ENCODE measurements around the gene ARHGAP9.

Gene ARHGAP9

GRCh38 chr12:57471661-57472060 lies 8.0 kb downstream of the ARHGAP9 start:
- no peak for DNase-seq

GRCh38 chr12:57470970-57471656 lies 8.6 kb downstream of the ARHGAP9 start:
- no peak for DNase-seq

DNA sequence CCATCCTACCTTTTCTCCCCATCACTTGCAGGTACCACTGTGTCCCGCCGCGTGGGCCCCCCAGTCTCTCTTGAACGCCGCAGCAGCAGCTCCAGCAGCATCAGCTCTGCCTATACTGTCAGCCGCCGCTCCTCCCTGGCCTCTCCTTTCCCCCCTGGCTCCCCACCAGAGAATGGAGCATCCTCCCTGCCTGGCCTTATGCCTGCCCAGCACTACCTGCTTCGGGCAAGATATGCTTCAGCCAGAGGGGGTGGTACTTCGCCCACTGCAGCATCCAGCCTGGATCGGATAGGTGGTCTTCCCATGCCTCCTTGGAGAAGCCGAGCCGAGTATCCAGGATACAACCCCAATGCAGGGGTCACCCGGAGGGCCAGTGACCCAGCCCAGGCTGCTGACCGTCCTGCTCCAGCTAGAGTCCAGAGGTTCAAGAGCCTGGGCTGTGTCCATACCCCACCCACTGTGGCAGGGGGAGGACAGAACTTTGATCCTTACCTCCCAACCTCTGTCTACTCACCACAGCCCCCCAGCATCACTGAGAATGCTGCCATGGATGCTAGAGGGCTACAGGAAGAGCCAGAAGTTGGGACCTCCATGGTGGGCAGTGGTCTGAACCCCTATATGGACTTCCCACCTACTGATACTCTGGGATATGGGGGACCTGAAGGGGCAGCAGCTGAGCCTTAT lies 9.2 kb downstream of the ARHGAP9 start:
- no peak for DNase-seq

DNA sequence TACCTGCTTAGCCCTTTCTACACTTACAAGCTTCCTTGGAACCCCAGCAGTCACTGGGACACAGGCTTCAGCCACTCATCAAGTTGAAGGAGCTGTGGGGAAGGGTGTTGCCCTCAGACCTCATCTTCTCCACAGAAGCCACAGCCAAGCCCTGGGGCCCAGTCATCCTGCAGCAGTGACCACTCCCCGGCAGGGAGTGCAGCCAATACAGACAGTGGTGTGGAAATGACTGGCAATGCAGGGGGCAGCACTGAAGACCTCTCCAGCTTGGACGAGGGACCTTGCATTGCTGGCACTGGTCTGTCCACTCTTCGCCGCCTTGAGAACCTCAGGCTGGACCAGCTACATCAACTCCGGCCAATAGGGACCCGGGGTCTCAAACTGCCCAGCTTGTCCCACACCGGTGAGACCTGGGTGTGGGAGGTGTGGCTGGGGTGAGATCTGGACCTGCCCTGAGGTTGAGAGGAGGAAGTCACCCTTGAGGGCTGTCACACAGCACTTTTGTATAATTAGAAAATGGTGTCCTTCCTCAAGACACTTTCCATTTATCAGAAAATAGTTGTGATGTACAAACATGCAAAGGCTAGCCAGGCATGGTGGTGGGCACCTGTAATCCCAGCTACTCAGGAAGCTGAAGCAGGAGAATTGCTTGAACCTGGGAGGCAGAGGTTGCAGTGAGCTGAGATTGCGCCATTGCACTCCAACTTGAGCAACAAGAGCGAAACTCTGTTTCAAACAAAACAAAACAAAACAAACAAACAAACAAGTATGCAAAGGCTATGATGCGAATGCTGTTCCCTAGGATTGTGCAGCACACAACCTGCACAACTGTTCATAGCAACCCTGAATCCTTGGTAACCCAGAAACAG lies 10.1 kb downstream of the ARHGAP9 start:
- DNase-seq, result no peak

DNA sequence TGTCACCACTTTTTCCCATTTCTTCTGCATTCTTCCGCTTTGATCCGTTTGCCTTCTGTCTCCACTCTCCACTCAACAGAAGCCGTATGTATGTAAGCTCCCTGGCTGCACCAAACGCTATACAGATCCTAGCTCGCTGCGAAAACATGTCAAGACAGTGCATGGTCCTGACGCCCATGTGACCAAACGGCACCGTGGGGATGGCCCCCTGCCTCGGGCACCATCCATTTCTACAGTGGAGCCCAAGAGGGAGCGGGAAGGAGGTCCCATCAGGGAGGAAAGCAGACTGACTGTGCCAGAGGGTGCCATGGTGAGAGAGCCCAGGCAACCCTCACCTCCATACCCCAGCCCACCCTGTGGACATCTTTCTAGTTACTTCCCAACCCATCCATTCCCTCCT lies 11.8 kb downstream of the ARHGAP9 start:
- no peak for DNase-seq

GRCh38 chr12:57467212-57467874 lies 12.3 kb downstream of the ARHGAP9 start:
- no peak for DNase-seq

DNA sequence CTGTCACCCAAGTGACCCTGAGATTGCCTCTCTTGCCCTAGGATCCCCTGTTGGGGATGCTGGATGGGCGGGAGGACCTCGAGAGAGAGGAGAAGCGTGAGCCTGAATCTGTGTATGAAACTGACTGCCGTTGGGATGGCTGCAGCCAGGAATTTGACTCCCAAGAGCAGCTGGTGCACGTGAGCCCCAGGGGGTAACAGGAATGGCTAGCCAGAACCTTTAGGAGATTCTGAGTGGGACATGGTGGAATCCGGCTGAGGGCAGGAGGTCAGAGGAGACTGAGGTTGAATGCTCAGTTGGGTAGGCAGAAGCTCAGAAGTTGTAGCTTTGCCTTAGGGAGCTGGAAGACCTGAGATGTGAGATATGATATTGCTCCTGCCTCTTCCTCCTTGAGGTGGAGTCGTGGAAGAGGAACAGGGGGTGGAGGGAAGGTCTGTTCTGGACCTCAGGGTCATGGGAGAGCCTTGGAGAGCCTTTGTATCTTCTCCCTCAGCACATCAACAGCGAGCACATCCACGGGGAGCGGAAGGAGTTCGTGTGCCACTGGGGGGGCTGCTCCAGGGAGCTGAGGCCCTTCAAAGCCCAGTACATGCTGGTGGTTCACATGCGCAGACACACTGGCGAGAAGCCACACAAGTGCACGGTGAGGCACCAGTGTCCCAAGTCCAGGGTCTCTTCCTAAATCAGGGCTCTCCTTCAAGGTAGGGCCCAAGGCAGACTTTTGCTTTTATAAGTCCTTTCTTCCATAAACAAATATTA lies 13.7 kb downstream of the ARHGAP9 start:
- no peak for DNase-seq

DNA sequence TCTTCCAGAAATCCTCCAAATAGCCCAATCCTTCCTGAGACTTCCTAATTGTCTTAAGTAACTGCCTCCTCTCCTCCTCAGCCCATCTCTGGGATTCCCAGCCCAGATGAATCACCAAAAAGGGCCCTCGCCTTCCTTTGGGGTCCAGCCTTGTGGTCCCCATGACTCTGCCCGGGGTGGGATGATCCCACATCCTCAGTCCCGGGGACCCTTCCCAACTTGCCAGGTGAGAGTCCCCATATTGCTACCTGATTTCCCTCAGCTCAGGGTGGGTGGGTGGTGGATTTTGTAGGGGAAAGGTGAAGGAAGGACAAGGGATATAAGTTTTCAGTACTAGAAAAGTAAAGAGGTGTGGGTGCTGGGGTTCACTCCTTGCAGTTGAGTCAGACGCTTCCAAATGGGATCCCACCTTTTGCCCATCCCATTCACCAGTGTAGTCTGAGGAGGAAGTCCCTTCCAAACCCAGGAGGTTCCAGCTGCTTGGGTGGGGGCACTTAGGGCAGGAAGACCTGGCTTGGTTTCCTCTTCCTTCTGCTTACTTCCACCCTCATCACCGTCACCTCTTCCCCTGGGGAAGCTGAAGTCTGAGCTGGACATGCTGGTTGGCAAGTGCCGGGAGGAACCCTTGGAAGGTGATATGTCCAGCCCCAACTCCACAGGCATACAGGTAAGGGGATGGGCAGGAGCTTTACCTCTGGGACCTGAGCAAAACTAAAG lies 14.5 kb downstream of the ARHGAP9 start:
- no peak for DNase-seq

- no peak for DNase-seq
Observed at GRCh38 chr12:57464569-57464968, 15.1 kb downstream of the ARHGAP9 start.

GRCh38 chr12:57462912-57463253 lies 16.8 kb downstream of the ARHGAP9 start:
- DNase-seq, result no peak

DNA sequence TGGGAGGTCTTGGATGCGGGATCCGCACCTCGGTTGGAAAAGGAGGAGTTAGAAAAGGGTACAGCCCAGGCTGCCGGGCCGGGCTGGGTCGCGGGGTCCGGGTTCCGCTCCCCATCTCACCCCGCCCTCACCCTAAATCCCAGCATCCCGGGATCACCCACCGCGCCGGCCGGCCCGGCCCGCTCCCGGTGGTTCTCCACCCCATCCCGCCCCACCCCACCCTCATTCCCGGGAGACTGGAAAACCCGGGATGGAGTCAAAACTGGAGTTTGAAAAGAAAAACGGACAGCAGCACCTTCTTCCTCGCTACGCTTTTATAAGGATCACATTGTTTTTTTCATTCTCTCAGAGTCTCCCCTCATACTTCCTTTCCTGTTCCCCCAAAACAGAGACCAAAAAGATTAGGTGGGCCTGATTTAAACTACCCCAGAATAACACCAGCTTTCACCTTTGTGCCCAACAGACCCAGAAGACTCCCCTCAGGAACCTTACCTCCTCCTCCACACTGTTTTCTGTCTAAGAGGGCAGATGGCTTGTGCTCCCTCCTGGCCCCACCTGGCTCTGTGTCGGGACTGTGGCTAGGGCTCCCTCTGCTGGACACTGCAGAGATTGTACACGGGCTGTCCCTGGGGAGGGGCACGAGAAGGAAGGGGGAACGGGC lies 17.3 kb downstream of the ARHGAP9 start:
- peak; percentile 88 for DNase-seq

GRCh38 chr12:57461917-57462250 lies 17.8 kb downstream of the ARHGAP9 start:
- DNase-seq, result no peak

DNA sequence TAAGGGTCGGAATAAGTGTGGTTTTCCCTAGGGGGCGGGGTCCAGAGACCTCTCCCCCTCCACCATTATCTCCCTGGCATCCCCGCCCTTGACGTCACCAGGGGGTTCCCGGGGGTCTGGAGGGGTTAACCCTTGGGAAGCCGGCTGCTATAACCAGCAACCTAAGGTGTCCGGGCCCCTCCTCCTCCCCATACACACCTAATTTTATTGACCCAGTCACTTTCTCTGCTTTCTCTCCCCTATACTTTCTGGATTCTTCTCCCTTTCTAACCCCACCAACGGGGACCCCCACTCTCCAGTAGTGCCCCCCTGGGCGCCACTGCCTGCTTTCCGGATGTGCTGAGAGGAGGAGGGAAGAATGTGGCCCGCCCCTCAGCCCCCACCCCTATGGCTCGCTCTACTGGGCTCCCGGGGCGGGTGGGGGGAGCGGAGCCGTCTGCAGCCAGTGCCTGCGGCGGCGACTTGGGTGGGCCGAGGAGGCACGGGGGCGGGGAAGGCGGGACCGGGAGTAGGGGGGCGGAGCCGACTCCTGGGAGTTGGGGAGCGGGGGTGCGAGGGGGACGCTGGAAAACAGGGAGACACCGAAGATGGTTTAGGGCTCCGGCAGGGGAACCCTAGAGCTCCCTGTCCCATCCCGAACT lies 18.3 kb downstream of the ARHGAP9 start:
- no peak for DNase-seq

GRCh38 chr12:57460841-57461275 lies 18.8 kb downstream of the ARHGAP9 start:
- DNase-seq, result no peak

GRCh38 chr12:57460468-57460784 lies 19.2 kb downstream of the ARHGAP9 start:
- no peak for DNase-seq

GRCh38 chr12:57459750-57460467 lies 19.8 kb downstream of the ARHGAP9 start, which contains the start of gene GLI1:
GLI1 (plus strand) TSS chr12:57459785; CDS start chr12:57463692, 3,907 bp downstream.
- no peak for DNase-seq

DNA sequence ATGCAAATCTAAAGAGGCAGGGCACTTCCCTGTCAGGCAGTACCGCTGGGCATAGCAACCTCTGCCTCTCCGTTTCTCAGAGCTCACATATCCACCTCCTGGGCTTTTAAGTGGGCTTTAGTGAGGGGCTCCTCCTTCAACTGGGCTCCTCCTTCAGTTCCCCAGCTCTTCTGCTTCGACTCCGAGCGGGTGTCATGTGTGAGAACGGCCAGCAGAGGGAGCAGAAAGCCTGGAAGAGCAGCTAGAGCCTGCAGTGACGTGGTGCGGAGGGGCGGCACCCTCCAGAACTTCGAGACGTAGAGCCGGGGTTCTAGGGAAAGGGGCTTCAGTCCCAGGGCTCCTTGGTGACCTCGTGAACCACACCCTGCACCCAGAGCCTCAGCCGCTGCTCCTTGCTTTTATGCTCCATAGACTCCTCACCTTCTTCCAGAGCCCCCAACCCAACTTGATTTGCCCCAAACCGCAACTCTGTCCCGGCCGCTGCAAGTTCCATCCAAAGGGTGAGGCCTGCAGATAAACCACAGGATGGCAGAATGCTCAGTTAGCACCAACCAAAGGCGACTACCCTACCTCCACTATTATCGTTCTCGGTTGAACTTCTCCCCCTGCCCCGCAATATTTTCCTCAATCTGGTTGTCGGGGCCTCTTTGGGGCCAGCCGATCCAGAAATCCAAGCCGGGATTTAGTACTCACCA lies 20.5 kb downstream of the ARHGAP9 start:
- DNase-seq, result peak; percentile 92

- no peak for DNase-seq
Observed at GRCh38 chr12:57458665-57459054, 21.0 kb downstream of the ARHGAP9 start.

DNA sequence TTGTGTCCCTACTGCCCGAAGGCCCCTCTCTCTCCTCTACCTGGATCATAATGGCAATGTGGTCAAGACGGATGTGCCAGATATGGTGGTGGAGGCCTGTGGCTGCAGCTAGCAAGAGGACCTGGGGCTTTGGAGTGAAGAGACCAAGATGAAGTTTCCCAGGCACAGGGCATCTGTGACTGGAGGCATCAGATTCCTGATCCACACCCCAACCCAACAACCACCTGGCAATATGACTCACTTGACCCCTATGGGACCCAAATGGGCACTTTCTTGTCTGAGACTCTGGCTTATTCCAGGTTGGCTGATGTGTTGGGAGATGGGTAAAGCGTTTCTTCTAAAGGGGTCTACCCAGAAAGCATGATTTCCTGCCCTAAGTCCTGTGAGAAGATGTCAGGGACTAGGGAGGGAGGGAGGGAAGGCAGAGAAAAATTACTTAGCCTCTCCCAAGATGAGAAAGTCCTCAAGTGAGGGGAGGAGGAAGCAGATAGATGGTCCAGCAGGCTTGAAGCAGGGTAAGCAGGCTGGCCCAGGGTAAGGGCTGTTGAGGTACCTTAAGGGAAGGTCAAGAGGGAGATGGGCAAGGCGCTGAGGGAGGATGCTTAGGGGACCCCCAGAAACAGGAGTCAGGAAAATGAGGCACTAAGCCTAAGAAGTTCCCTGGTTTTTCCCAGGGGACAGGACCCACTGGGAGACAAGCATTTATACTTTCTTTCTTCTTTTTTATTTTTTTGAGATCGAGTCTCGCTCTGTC lies 22.8 kb downstream of the ARHGAP9 start:
- no peak for DNase-seq

Data from activated T-cell treated with anti-CD3 and anti-CD28 coated beads for 4 hours (primary cell).